SH-SY5Y (cell line): ENCODE data around the gene DYNLRB2.

Experiments used
- GATA2 ChIP-seq: IDR thresholded peaks from 2 replicates; pipeline ENCODE4 v1.6.1; 2011; ENCODE audit warnings: mild to moderate bottlenecking, low read depth, low read length
- GATA3 ChIP-seq: IDR thresholded peaks from 2 replicates; pipeline ENCODE4 v1.6.1; 2011; ENCODE audit warnings: low read depth, mild to moderate bottlenecking, low read length, moderate library complexity

DYNLRB2 gene

GRCh38 chr16:80576343-80576912 lies 35.6 kb downstream of the DYNLRB2 start:
- TF ChIP-seq GATA2 = no peak

DNA sequence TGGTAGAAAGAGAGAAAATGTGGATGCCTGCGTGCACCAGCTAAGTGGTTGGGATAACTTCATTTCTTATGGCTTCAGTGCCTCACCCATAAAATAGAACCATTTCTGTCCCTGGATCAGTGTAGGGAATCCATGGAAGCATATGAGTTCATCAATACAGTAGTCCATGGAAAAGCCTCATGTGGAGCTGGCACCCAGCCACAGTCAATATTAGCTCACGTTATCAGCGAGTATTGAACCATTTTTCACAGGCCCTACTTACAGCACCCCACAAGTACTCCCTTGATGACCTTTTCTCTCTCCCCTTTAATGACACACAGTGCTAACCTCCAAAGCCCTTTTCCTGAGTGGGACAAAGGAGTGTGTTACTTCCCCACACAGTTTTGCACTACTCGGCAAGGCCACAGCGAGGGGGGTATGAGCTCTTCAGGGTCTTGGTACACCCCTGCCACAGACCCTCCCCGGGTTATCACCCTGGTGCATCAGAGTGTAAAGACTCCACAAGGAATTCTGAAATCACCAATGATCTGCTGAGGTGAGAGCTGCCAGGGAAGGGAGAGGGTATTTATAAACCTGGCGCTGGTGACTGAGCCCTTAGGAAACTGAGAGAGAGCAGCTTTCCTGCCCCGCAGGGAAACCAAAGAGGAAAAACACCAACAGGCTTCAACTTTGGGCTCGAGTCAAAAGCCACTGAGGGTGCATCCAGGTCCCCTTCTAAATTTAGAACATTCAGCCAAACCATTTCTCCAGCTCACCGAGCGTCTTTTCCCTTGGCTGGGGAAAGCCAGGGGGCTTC lies 36.9 kb downstream of the DYNLRB2 start:
- TF ChIP-seq GATA3 (no peak), GATA2 (no peak)

GRCh38 chr16:80580109-80580832 lies 39.5 kb downstream of the DYNLRB2 start:
- TF ChIP-seq GATA3 (no peak), GATA2 (no peak)

DNA sequence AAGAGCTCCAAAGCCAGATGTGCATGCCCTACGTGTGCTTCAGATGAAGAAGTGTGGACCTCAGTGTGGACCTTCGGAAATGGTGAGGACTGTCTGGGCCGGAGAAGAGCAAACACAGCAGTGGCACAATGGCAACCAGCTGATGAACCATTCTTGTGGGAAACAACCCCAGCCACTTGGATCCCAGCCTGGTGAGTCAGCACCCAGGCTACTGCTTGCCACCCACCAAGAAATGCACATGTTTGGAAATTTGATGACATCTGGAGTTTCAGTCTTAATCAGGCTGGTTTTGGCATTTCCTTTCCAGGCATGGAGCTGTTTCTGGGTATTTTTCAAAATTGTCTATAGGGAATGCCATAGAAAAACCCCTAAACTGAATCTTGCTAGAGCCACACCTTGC lies 42.7 kb downstream of the DYNLRB2 start:
- TF ChIP-seq GATA2 = no peak
- no peak for TF ChIP-seq GATA3

GRCh38 chr16:80585764-80586163 lies 45.0 kb downstream of the DYNLRB2 start:
- no peak for TF ChIP-seq GATA3
- no peak for TF ChIP-seq GATA2

DNA sequence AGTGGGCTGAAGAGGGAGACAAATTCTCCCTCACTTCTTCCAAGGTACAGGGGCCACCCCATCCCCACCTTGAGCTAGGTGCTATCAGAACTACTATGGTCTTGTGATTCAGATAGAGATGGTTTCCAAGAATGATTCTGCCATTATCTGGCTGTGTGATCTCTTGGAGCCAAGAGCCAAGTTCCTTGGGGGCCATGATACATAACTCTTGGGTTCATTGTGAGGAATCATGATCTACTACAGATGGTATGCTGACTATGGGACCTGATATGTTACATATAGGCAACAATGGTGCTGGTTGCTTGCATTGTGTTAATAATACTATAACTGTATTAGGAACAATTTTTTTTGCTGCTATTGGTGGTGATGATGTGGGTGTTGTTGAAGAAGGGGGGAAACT lies 45.7 kb downstream of the DYNLRB2 start:
- TF ChIP-seq GATA2 (no peak), GATA3 (no peak)

- TF ChIP-seq GATA2 = no peak
- no peak for TF ChIP-seq GATA3
Observed at GRCh38 chr16:80587071-80587470, 46.3 kb downstream of the DYNLRB2 start.

- TF ChIP-seq GATA2 (no peak), GATA3 (no peak)
Observed at GRCh38 chr16:80591071-80591915, 50.5 kb downstream of the DYNLRB2 start.

DNA sequence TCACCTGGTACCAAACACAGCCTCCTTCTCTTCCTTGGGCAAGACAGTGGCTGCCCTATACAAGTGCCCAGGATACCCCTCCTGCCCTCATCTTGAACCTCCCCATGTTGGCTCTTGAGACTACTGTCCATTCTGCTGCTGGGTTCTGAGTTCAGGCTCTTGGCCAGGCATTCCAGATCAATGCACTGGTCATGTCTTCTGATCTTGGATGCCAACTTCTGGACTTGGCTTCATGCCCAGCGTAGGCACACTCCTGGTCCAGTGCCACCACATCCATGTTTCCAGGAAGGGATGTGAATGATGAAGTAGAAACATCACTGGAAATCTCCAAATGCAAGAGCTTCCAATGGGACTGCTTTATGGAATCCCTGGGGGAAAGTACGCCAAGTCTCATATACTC lies 51.5 kb downstream of the DYNLRB2 start:
- no peak for TF ChIP-seq GATA3
- TF ChIP-seq GATA2 = no peak

GRCh38 chr16:80594756-80595155 lies 54.0 kb downstream of the DYNLRB2 start:
- TF ChIP-seq GATA3 (no peak), GATA2 (no peak)

- TF ChIP-seq GATA2 (no peak), GATA3 (no peak)
Observed at GRCh38 chr16:80596507-80597207, 55.9 kb downstream of the DYNLRB2 start.

DNA sequence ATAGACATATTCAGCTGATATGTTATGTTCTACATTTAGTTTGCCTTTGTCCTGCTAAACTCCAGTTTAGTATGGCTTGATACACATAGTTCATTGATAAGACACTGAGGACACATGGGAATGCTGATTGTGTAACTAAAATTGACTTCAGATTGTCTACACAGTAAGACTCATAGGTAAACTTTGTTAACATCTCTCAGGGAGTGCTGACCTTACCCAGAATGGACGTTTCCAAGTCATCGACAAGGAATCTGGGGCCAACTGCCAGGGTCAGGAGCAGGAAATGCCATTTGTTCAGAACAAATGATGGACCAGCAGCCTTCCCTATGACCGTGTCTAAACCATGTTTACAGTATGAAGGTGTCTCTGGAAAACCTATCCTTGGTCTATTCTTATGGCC lies 58.7 kb downstream of the DYNLRB2 start:
- TF ChIP-seq GATA3 = no peak
- no peak for TF ChIP-seq GATA2
